Measurements from ENCODE around the gene PROM1.

DNA sequence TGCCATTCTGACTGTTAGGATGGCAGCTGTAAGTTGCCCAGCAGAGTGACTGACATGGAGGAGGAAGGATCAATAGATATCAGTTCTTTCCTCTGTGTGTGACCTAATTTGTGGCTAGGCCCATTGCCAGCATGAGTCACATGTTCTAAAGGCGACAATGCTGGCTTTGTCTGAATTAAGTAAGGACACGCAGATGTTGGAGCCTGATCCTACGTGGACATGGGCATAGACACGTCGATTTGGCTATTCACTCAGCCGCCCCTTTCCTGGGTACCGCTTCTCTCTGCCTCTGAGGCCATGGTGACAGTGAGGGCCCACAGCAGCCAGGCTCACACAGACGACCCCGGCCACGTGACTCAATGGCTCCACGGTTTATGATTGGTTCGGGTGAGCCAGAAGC, 16.3 kb downstream of the PROM1 start:
- no peak for TF ChIP-seq SMC3 (IDR thresholded peaks at IDR 0.05)
- no peak for TF ChIP-seq POLR2A (IDR thresholded peaks at IDR 0.05; ENCODE audit: low read length)
- TF ChIP-seq BCL3 (IDR thresholded peaks at IDR 0.05) = no peak
- no peak for TF ChIP-seq RAD21 (conservative IDR thresholded peaks at IDR 0.05 in 1 of 2, IDR thresholded peaks at IDR 0.05 in 1 of 2)
- no peak for TF ChIP-seq EP300 (IDR thresholded peaks at IDR 0.05)
- TF ChIP-seq, protein P1, sequence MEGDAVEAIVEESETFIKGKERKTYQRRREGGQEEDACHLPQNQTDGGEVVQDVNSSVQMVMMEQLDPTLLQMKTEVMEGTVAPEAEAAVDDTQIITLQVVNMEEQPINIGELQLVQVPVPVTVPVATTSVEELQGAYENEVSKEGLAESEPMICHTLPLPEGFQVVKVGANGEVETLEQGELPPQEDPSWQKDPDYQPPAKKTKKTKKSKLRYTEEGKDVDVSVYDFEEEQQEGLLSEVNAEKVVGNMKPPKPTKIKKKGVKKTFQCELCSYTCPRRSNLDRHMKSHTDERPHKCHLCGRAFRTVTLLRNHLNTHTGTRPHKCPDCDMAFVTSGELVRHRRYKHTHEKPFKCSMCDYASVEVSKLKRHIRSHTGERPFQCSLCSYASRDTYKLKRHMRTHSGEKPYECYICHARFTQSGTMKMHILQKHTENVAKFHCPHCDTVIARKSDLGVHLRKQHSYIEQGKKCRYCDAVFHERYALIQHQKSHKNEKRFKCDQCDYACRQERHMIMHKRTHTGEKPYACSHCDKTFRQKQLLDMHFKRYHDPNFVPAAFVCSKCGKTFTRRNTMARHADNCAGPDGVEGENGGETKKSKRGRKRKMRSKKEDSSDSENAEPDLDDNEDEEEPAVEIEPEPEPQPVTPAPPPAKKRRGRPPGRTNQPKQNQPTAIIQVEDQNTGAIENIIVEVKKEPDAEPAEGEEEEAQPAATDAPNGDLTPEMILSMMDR (IDR thresholded peaks at IDR 0.05) = no peak
- TF ChIP-seq, protein P2, sequence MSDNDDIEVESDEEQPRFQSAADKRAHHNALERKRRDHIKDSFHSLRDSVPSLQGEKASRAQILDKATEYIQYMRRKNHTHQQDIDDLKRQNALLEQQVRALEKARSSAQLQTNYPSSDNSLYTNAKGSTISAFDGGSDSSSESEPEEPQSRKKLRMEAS (IDR thresholded peaks at IDR 0.05) = no peak
